IPS-18c (cell line): ENCODE measurements around the gene SPOP.

Source experiments
- H3K4me3 ChIP-seq: 2 replicates; pipeline ENCODE4 v1.7.0; 2013; ENCODE audit warnings: low read depth, mild to moderate bottlenecking, low read length, moderate library complexity; ENCODE audit not compliant: insufficient read depth
- H3K9me3 ChIP-seq: one replicate; pipeline ENCODE4 v1.6.1; 2013; ENCODE audit warnings: mild to moderate bottlenecking, low read length, moderate library complexity; ENCODE audit not compliant: control insufficient read depth, insufficient read depth

Gene SPOP

DNA sequence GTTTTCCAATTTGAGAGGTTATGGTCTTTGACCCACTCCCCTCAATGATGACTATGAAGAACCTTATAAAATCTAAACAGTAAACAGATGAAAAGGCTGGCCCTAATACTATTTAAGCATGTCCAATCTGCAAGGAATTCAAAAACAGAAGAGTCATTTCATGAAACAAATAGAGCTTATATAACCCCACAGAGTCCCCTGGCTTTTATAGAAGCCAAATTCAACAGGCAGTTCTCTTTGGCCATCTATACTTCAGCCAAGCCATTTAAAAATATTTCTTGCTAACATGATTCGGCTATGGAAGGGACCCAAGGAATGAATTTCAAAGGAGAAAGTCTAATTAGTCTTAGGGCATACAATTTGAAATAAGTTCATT lies 43.4 kb downstream of the SPOP start:
- Histone ChIP-seq H3K9me3 (no peaks in the 10 kb centered on the region), H3K4me3 (no peak overlapping the region)

DNA sequence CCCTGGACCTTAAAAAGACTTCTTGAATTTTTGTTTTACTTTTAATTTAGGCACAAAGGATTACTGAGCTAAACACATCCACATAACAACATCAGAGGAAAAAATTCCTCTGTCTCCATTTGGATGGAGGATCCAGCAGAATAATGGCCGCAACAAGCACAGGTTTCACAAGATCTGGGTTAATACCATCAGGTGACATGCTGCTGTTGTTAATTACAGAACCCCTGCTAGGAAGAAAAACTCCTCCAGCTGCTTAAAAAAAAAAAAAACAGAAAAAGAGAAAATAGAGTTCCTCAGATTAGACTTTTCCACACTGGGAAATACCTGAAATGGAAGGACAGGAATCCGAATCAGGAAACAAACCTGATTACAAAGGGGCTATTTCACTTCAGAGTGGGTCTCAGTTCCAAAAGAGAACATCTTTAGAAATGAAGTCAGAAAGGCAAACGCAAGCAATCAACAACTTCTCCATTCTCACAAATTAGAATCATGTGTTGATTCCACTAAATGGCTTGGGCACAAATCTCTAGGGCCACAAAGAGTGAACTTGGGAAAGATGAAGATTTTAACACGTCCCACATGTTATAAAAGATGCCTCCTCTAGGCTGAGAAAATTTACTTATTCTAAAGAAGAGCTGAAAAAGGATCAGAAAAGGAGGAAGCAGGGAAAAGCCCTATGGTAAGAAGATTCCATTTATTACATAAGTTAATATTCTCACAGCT lies 44.0 kb downstream of the SPOP start:
- Histone ChIP-seq H3K4me3 (no peak overlapping the region), H3K9me3 (no peaks in the 10 kb centered on the region)

DNA sequence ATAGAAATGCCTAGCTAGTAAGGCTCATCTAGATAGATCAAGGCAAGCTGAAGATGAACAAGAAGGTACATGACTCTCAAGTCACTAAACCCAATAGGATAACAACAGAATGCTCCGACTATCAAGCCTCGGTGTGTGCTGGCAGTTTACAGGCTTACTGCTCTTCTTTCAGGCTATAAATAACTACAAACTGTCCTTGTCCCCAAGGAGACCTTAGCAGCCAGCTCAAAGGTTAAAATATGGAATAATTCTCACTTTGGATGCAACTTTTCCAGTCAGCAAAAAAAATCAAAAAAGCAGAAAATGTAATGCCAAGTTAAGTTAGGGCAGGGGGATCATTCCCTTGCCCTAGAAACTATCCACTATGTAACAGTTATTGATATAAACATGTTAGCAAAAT lies 44.6 kb downstream of the SPOP start:
- H3K9me3 ChIP-seq, result no peaks in the 10 kb centered on the region
- H3K4me3 ChIP-seq, result no peak overlapping the region

DNA sequence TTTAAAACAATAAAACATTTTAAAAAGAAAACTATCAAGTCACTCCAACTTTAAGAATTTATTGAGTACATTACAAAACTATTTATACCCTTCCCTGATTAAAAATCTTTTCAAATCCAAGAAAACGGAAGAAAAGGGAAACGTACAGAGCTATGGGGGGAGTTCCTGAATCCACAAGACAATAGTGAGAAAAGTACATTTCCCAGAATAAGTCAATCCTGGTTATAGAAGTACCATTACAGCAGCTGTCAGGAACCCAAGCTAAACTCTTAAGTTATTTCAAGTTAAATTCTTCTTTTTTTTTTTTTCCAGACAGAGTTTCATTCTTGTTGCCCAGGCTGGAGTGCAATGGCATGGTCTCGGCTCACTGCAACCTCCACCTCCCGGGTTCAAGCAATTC lies 45.7 kb downstream of the SPOP start:
- H3K9me3 ChIP-seq, result no peaks in the 10 kb centered on the region

DNA sequence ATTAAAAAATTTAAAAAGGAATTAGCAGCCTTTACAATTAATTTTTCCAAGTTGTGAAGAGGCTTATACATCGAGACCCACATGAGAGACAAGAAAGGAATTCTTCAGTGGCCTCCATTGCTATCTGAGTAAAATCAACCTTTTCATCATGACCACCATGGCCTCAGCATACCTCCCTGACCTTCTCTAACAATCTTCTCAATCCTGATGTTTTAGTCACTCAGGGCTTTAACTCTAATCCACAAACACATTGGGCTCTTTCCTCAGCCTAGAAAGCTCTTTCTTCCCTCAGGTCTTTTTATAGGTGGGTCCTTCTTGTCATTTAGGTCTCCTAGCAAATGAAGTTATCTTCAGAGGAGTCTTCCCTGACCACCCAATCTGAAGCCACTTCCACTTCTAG lies 46.4 kb downstream of the SPOP start:
- Histone ChIP-seq H3K4me3 (no peak overlapping the region), H3K9me3 (no peaks in the 10 kb centered on the region)

More for the DNA sequence above, 45.7 kb downstream of the SPOP start:
- H3K4me3 ChIP-seq, result no peak overlapping the region

DNA sequence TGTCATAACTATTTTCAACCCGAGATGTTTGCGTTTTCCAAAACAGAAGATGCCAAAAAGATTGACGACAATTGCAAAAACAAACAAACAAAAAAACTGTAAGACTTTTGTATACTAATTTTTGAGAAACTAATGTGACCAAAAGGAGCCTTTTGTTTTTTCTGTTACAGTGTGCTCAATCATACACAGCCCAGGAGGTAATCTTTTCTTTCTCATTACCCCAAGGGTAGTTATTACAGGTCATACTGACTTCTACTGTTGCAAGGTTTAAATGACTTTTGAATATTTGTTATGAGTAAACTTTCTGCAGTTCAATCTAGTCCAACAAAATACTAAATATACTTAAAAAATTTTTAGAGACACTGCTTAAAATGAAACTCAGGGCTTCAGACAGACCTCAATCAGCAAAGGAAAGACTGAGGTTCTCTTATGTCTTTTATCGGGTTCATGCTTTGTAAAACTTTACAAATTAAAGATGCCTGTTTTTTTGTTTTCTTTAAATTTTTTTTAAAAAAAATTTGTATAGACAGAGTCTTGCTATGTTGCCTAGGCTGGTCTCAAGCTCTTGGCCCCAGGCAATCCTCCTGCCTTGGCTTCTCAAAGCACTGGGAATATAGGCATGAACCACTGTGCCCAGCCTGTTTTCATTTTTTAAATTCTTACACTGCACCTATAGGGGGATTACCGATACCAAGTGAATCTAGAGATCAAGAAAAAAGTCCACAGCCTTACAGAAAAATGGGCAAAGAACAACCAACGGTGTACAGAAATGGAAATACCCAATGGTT lies 47.6 kb downstream of the SPOP start:
- no peaks in the 10 kb centered on the region for H3K9me3 ChIP-seq

DNA sequence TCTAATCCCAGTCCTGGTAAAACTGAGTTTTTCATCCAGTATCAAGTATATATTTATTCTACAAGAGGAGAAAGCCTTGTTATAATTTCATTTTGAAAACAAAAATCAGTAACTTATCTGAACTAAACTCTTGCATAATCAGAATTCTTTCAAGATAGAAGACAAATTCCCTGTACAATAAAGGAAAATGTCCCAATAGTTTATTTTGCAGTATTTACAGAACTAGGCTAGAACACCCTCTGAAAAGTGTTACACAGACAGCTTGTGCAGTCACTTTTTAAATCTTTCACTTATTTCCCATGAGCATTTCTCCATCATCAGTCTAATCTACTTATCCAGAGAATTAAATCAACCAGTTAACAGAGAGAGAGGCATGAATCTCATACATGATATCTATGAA lies 48.5 kb downstream of the SPOP start:
- Histone ChIP-seq H3K4me3 (no peak overlapping the region), H3K9me3 (no peaks in the 10 kb centered on the region)

More for the DNA sequence above, 47.6 kb downstream of the SPOP start:
- H3K4me3 ChIP-seq, result no peak overlapping the region

DNA sequence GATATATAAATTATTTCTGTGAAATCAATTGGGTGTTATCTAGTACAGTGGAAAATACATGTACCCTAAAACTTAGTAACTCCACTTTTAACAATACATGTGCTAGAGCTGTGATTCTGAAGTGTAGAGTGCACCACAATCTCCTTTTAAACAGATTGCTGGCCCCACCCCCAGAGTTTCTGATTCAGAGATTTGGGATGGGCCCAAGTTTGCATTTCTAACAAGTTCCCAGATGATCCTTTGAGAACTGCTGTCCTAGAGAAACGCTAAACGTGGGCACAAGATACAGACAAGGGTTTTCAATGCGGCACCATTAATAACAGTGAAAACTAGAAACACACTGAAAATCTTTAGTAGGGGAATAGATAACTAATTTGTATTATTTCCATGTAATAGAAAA lies 53.0 kb downstream of the SPOP start:
- Histone ChIP-seq H3K9me3 (no peaks in the 10 kb centered on the region), H3K4me3 (no peak overlapping the region)

DNA sequence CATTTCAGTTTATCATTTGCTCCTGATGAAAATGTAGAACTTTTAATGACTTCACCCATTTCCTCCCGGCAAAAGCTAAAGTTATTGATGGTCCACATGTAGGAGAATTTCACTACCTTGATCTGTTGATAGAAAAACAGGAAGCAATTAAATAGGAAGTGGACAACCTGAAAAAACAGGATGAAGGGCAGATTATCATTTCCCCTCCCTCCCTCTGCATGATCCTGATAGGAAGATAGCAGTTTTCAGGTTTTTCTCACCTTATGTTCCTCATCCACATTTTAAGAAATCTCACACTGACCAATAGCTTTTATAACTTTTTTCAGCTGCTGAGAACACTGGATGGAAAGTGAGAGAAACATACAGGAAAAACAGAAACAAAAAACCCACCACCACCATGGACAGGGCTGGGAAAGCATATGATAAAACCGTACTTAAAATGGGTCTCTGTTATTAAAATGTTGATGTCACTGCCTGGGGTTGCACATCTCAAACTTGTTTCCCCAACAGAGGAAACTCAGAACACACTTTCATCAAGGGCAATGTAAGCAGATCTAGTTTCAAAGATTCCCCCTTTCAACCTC lies 55.9 kb downstream of the SPOP start:
- Histone ChIP-seq H3K4me3 (no peak overlapping the region), H3K9me3 (no peaks in the 10 kb centered on the region)

DNA sequence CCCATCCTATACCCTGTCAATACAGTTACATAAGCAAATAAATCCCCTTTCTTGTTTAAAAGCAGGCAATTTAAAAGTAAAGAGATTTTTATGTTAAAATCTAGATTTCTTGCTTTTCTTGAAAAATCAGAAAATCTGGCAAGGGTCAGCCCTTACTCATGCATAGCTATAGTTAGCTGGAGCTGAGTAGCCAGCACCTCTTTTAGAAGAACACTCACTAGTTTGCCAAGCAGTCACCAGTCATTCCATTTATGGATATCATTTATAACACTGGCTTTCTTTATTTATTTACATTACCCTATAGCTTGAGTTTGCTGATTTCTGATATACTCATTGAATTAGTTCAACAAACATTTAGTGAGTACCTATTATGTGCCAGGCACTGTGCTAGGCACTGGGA lies 56.5 kb downstream of the SPOP start:
- H3K9me3 ChIP-seq, result no peaks in the 10 kb centered on the region
- no peak overlapping the region for H3K4me3 ChIP-seq

DNA sequence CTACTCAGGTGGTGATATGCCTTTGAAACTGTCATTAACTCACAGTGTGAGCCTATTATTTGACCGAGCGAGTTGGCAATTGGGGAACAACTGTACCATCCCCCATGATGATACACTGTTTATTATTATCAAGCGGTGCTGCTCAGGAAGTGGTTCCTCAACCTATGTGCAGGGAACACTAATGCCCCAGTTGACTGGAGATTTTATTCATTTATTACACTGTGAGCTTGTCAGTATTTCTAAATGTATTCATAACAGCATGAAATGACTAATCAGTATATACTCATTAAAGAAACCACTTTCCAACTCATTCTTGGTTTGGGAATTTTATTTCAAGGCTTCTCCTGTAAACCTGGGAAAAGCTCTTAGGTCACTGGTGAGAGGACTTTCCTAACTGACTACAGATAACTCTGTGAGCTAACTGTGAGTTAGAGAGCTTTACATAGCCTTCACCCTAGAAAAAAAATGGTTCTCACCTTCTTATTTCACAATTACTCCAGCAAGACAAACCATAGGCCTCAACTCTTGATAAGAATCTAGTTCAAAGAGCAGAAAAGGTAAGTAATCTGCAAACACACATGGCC lies 59.8 kb downstream of the SPOP start:
- H3K9me3 ChIP-seq, result no peaks in the 10 kb centered on the region

DNA sequence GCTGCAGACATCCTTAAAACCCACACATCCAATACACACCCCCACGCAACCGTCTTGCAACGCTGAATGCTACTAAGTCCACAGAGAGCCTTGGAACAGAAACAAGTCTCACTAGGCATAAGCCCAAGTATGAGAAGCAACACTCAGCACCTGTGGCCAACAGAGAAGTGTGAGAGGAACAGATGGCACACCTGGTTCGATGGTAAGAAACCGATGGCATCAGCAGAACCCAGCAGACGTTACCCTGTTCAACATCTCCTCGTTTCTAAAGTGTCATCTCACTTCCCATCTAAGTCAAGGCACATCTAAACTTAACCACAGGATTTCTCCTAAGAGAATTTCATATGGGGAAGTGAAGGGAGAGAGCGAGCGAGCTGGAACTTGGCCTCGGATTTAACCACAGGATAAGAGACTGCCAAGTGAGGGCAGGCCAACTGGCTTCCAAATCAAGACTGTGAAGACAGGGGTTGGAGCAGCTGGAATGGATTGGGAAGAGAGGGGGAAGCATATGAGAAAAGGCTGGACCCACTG lies 61.2 kb downstream of the SPOP start:
- no peak overlapping the region for H3K4me3 ChIP-seq
- H3K9me3 ChIP-seq, result no peaks in the 10 kb centered on the region

More for the DNA sequence above, 59.8 kb downstream of the SPOP start:
- no peak overlapping the region for H3K4me3 ChIP-seq

DNA sequence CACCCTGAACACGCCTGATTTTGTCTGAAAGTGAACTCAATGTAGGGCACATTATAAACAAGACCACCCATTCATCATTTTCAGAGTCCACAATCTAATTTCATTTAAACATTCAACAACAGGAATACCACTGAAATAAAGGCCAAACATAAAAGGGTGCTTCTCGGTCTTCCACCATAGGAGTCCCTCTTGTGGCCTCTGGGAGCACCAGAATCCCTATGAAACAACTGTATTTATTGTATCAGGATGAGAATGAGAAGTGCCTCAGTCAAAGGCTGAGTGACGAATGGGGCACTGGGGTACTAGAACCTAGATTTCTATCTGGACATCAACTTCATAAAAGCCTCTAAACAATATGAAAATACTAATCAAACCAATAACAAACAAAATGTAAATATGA lies 61.8 kb downstream of the SPOP start:
- H3K4me3 ChIP-seq, result no peak overlapping the region
- no peaks in the 10 kb centered on the region for H3K9me3 ChIP-seq

DNA sequence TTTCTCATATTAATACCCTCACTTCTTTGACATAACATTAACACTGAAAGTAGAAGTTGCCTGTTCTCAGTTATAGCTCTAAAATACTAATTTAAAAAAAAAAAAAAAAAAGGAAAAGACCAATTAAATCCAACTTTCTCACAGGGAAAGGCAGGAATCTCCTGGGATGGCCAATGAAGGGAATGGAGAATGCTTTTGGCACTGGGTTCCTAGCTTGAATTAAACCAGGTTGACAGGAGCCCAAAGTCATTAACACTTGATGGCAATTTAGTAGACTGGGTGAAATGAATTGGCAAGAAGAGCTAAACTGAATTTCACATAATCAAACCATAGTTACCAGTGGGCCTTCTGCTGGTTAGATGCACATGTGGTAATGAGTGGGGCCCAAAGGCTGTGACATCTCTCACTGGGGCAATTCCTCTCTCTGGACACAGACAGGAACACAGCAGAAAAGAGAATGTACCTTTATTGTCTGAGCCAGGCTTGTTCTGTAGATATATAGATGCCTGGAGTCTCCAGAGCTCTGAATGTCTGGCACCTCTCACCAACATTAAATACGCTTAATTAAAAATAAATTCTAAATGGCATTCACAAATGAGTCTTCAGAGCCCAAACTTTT lies 64.6 kb downstream of the SPOP start:
- H3K9me3 ChIP-seq, result no peaks in the 10 kb centered on the region
- H3K4me3 ChIP-seq, result no peak overlapping the region

DNA sequence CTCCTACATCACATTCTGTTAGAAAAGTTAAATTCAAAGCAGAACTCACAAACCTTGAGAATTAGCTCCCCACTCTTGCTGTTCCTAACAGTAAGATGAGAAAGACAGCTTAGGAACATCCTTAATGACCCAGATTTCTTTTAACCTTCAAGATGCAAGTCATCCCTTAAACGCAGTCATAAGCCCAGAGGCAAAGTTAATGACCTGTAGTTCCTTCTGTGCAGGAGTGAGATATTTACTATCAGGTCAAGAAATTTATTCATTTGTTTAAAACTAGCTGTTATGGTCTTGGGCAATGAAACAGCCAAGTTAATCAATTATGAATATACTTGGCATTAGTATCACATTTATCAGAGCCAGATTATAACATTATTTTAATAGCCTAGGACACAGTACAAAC lies 65.2 kb downstream of the SPOP start:
- Histone ChIP-seq H3K9me3 (no peaks in the 10 kb centered on the region), H3K4me3 (no peak overlapping the region)

DNA sequence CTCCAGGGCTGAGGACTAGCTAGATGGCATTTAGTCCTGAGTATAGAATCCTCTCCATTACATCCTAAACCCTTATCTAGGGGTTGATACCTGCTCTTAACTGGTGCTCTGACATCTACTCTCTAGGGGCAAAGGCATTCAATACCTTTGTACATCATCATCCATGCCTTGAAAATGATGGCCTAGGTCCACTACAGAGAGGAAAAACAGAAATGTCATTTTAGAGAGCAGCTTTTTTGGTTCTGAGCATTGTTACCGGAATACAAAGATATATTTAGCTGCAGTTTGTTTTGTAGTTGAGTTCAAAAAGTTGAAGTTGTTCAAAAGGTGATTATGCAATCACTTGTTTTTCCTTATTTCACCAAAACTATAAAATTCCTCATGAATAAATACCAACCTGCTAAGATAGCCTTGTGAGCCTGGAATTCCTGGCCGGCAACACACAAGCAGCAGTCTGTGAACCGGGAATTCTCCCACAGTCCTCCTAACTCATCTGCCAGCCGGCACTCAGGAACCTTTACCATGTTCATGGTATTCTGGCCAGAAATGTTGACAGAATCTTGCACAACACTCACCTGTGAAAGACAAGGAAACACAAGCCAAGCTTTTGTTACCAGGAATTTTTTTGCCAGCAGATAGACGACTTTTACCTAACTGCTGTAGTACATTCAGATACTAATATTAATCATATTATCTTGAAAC lies 66.9 kb downstream of the SPOP start:
- H3K4me3 ChIP-seq, result no peak overlapping the region
- H3K9me3 ChIP-seq, result no peaks in the 10 kb centered on the region
